Measurements from ENCODE around the gene LILRB4.
"Not testable (repeated sequence)": the region's sequence is repeated elsewhere in the genome, so short reads cannot be mapped to it uniquely, and the experiment has no call there.

- not testable (repeated sequence) for TF ChIP-seq CTCF, POLR2A (IDR thresholded peaks at IDR 0.05)
These were observed 19.2 kb upstream of the LILRB4 start for GRCh38 chr19:54643583-54643982.
